AG04450 (cell line): ENCODE data around the gene OTOG. TPM values are rescaled to one million over a fixed set of nuclear protein-coding genes. Genes with fewer than 3 reads are reported as not detected.

Source experiments
- CTCF ChIA-PET: fragments of 300-600, 350-600 bp; formaldehyde crosslinking; extraction: SDS; loops from one replicate; lab custom pipeline; 2022; ENCODE audit warnings: antibody characterized with exemption, inconsistent platforms; lab: Charles Lee
- POLR2A ChIA-PET: fragments of 350-600 bp; formaldehyde crosslinking; extraction: SDS; loops from one replicate; lab custom pipeline; 2021; ENCODE audit warnings: antibody characterized with exemption, inconsistent platforms; lab: Yijun Ruan, JAX
- DNase-seq: peaks from one replicate; pipeline ENCODE4 v3.0.0-alpha.2; 2011; ENCODE audit warnings: low read depth, low spot score
- H3K27ac ChIP-seq: one replicate; pipeline ENCODE4 v1.5.1; 2012; ENCODE audit warnings: low read depth, low read length, control low read depth
- H3K27me3 ChIP-seq: one replicate; pipeline ENCODE4 v1.6.0; 2012; ENCODE audit warnings: low read length; ENCODE audit not compliant: control insufficient read depth, insufficient read depth
- H3K4me3 ChIP-seq: 2 replicates; pipeline ENCODE4 v1.5.1; 2011; ENCODE audit warnings: mild to moderate bottlenecking, low read depth, low read length, control low read depth
- H3K9me3 ChIP-seq: 2 replicates; pipeline ENCODE4 v1.5.1; 2012; ENCODE audit warnings: low read length; ENCODE audit not compliant: control insufficient read depth, insufficient read depth
- polyA plus RNA-seq: library from polyadenylated mRNA; depleted of rRNA; stranded (reverse); fragments of >200 nt; gene quantifications from 2 replicates; pipeline ENCODE4 v1.2.3, GENCODE V29; 2011
- TF ChIP-seq, protein P1 (sequence below): IDR thresholded peaks from 2 replicates; pipeline ENCODE4 v1.5.1; 2011; ENCODE audit warnings: low read depth, low read length, control low read depth, inconsistent platforms

Gene OTOG
- polyA plus RNA-seq, 1 experiment: not detected

GRCh38 chr11:17535488-17535887 is 11.6 kb upstream of the OTOG start:
- ChIA-PET CTCF (interaction anchor here (1.0 to 1.1 kb wide), 2 partner anchors 8 to 152 kb away, joined by 3 read pairs; no protein-coding TSS in a partner anchor), POLR2A (no interaction called here)
- TF ChIP-seq, protein P1, sequence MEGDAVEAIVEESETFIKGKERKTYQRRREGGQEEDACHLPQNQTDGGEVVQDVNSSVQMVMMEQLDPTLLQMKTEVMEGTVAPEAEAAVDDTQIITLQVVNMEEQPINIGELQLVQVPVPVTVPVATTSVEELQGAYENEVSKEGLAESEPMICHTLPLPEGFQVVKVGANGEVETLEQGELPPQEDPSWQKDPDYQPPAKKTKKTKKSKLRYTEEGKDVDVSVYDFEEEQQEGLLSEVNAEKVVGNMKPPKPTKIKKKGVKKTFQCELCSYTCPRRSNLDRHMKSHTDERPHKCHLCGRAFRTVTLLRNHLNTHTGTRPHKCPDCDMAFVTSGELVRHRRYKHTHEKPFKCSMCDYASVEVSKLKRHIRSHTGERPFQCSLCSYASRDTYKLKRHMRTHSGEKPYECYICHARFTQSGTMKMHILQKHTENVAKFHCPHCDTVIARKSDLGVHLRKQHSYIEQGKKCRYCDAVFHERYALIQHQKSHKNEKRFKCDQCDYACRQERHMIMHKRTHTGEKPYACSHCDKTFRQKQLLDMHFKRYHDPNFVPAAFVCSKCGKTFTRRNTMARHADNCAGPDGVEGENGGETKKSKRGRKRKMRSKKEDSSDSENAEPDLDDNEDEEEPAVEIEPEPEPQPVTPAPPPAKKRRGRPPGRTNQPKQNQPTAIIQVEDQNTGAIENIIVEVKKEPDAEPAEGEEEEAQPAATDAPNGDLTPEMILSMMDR: no peak
- H3K27me3 ChIP-seq: peaks cover 20% of the 10 kb centered on the region
- no peak overlapping the region for H3K4me3 ChIP-seq
- no peaks in the 10 kb centered on the region for H3K9me3 ChIP-seq
- DNase-seq: no peak
- H3K27ac ChIP-seq: no peak overlapping the region

GRCh38 chr11:17537261-17537660 is 9.8 kb upstream of the OTOG start:
- ChIA-PET POLR2A (no interaction called here), CTCF (no interaction called here)
- Histone ChIP-seq H3K27ac (no peak overlapping the region), H3K27me3 (peaks cover 16% of the 10 kb centered on the region), H3K4me3 (no peak overlapping the region), H3K9me3 (no peaks in the 10 kb centered on the region)
- TF ChIP-seq, protein P1: no peak
- no peak for DNase-seq

DNA sequence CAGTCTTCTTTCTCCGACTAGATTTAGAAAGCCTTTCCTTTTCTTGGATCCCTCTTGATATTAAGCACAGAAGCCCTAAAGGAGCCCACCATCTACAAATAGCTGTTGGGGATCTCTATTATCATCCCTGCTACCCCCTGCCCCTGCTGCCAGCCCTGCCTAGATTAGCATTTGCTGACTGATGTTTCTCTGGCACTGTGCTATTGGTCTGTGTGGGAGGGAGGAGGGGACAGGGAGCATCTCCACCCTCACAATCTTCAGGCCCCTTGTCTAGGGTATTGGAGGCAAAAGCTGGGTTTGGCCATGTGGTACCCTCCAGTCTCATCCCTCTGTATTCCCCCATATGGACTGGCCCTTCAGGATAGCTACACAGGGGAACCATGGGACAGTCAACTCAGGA is 9.0 kb upstream of the OTOG start:
- Histone ChIP-seq H3K27me3 (peaks cover 16% of the 10 kb centered on the region), H3K27ac (no peak overlapping the region), H3K9me3 (no peaks in the 10 kb centered on the region), H3K4me3 (no peak overlapping the region)
- TF ChIP-seq, protein P1: no peak
- POLR2A ChIA-PET: no interaction called here
- DNase-seq: no peak
- CTCF ChIA-PET: interaction anchor here (0.9 kb wide), 1 partner anchor 10 kb away, joined by 3 read pairs; no protein-coding TSS in a partner anchor

DNA sequence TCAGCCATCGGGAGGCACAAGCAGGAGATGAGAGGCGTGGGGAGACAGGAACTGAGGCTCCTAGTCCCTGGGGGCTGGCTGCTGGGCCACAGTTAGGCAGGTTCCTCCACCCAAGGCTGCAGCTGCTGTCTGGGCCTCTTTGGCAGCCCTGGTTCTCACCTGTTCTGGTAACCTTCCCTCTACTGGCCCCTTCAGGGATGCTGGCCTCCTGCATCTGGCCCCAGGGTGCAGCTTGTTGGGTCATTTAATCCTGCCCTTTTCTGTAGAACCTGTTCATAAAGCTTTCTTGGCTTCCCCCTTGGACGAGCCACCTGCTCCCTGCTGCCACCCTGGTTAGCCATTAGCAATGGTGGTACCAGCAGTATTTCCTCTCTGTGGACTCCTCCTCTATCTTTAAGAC is 8.3 kb upstream of the OTOG start:
- Histone ChIP-seq H3K27me3 (peaks cover 19% of the 10 kb centered on the region), H3K27ac (no peak overlapping the region), H3K4me3 (no peak overlapping the region), H3K9me3 (no peaks in the 10 kb centered on the region)
- ChIA-PET CTCF (interaction anchor here (0.9 kb wide), 1 partner anchor 11 kb away, joined by 3 read pairs; no protein-coding TSS in a partner anchor), POLR2A (no interaction called here)
- no peak for DNase-seq
- TF ChIP-seq, protein P1: no peak

DNA sequence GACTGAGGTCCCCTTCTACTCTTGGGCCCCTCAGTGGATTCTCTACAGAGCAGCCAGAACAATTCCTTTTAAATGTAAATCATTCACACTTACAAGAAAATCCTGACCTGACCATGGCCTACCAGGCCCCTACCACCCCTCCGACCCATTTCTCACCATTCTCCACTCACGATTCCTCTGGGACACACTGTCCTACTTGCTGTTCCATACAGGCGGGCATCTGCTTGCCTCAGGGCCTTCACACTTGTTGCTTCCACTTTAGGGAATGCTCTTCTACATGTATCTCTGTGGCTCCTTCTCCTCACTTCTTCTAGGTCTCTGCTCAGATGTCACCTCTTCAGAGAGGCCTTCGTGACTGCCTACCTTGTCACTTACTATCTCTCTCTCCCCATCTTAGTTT is 6.3 kb upstream of the OTOG start:
- TF ChIP-seq, protein P1: no peak
- CTCF ChIA-PET: interaction anchor here (0.6 kb wide), 1 partner anchor 334 kb away, joined by 3 read pairs; no protein-coding TSS in a partner anchor
- Histone ChIP-seq H3K4me3 (no peak overlapping the region), H3K27ac (no peak overlapping the region), H3K27me3 (peaks cover 23% of the 10 kb centered on the region), H3K9me3 (no peaks in the 10 kb centered on the region)
- no peak for DNase-seq
- POLR2A ChIA-PET: no interaction called here
